GM12864 (cell line): ENCODE data around the gene PHTF1.

Experiments
- DNase-seq: peaks from one replicate; pipeline ENCODE4 v3.0.0-alpha.2; 2011; ENCODE audit warnings: low read depth
- H3K4me3 ChIP-seq: 2 replicates; pipeline ENCODE4 v1.5.1; 2011; ENCODE audit warnings: mild to moderate bottlenecking, low read depth, low read length, control low read depth
- CTCF ChIP-seq: IDR thresholded peaks from 2 replicates; pipeline ENCODE4 v1.5.1; 2011; ENCODE audit warnings: low read depth, mild to moderate bottlenecking, moderate library complexity, low read length, control low read depth, inconsistent platforms; ENCODE audit errors: missing control alignments

Gene PHTF1

DNA sequence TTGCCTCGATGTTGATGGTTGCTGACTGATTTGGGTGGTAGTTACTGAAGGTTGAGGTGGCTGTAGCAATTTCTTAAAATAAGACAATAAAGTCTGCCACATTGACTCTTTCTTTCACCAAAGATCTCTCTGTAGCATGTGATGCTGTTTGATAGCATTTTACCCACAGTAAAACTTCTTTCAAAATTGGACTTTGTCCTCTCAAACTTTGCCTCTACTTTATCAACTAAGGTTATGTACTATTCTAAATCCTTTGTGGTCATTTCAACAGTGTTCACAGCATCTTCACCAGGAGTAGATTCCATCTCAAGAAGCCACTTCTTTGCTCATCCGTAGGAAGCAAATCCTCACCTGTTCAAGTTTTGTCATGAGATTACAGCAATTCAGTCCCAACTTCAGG, 93.2 kb downstream of the PHTF1 start:
- H3K4me3 ChIP-seq, result no peak overlapping the region
- no peak for TF ChIP-seq CTCF
- no peak for DNase-seq

DNA sequence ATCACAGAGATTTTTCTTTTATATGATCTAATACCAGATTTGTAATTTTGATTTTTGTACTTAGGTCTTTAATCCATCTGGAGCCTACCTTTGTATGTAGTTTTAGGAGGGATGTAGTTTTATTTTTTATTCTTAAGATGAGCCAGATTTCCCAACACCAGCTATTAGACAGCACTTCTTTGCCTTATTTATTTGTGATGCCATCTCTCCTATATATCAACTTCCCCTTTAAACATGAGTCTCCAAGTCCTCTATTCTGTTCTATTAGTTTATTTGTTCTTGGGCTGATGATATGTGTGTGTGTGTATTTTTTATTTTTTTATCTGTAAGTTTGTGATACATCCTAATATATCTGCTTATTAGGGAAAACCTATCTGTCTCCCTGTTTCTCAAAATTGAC, 94.2 kb downstream of the PHTF1 start:
- no peak for DNase-seq
- no peak overlapping the region for H3K4me3 ChIP-seq
- TF ChIP-seq CTCF, result no peak

GRCh38 chr1:113663165-113663951, 95.9 kb downstream of the PHTF1 start:
- TF ChIP-seq CTCF, result no peak
- H3K4me3 ChIP-seq, result no peak overlapping the region
- DNase-seq, result no peak

GRCh38 chr1:113662101-113662500, 97.2 kb downstream of the PHTF1 start:
- no peak for TF ChIP-seq CTCF
- H3K4me3 ChIP-seq, result no peak overlapping the region
- DNase-seq, result no peak

GRCh38 chr1:113660088-113660487, 99.2 kb downstream of the PHTF1 start:
- TF ChIP-seq CTCF, result no peak
- DNase-seq, result no peak
- H3K4me3 ChIP-seq, result no peak overlapping the region

- no peak for TF ChIP-seq CTCF
- DNase-seq, result no peak
Observed at GRCh38 chr1:113659556-113659955, 99.7 kb downstream of the PHTF1 start.

GRCh38 chr1:113659035-113659434, 100.3 kb downstream of the PHTF1 start:
- no peak for DNase-seq
- TF ChIP-seq CTCF, result no peak
- no peak overlapping the region for H3K4me3 ChIP-seq

More at GRCh38 chr1:113659556-113659955, 99.7 kb downstream of the PHTF1 start:
- no peak overlapping the region for H3K4me3 ChIP-seq
